Loucy (cell line): ENCODE measurements around the gene FUT7.

Experiments
- H2AFZ ChIP-seq: fragments of 200-600 bp; sonication (generic); 2 replicates; pipeline ENCODE4 v1.6.0; 2016; ENCODE audit warnings: antibody characterized with exemption, mild to moderate bottlenecking, low read length, moderate library complexity
- H3F3A ChIP-seq: fragments of 200-600 bp; 2 replicates; pipeline ENCODE4 v1.6.0; 2016; ENCODE audit warnings: antibody characterized with exemption, low read depth, mild to moderate bottlenecking
- H3K27me3 ChIP-seq: fragments of 200-600 bp; sonication (generic); 2 replicates; pipeline ENCODE4 v1.6.1; 2014; ENCODE audit warnings: low read length, mild to moderate bottlenecking; ENCODE audit not compliant: insufficient read depth, poor library complexity, severe bottlenecking
- H3K36me3 ChIP-seq: fragments of 200-600 bp; sonication (generic); 2 replicates; pipeline ENCODE4 v1.6.1; 2016; ENCODE audit warnings: low read length; ENCODE audit not compliant: insufficient read depth
- H3K4me1 ChIP-seq: fragments of 200-600 bp; sonication (generic); 2 replicates; pipeline ENCODE4 v1.5.1; 2014; ENCODE audit warnings: low read length, mild to moderate bottlenecking; ENCODE audit not compliant: insufficient read depth, poor library complexity, severe bottlenecking
- H3K4me2 ChIP-seq: fragments of 200-600 bp; sonication (generic); 2 replicates; pipeline ENCODE4 v1.6.0; 2014; ENCODE audit warnings: antibody characterized with exemption, low read length, low read depth, mild to moderate bottlenecking; ENCODE audit not compliant: poor library complexity, severe bottlenecking
- H3K4me3 ChIP-seq: fragments of 200-600 bp; sonication (generic); 2 replicates; pipeline ENCODE4 v1.5.1; 2014; ENCODE audit warnings: low read length, mild to moderate bottlenecking, mixed read lengths; ENCODE audit not compliant: poor library complexity, severe bottlenecking
- H3K79me2 ChIP-seq: fragments of 200-600 bp; sonication (generic); 2 replicates; pipeline ENCODE4 v1.6.1; 2014; ENCODE audit warnings: low read length; ENCODE audit not compliant: insufficient read depth
- H3K9ac ChIP-seq: fragments of 200-600 bp; sonication (generic); 2 replicates; pipeline ENCODE4 v1.6.0; 2014; ENCODE audit warnings: mild to moderate bottlenecking, low read depth, low read length, moderate library complexity; ENCODE audit not compliant: poor library complexity, severe bottlenecking
- H3K9me2 ChIP-seq: fragments of 200-600 bp; sonication (generic); replicated peaks from 2 replicates; pipeline ENCODE4 v1.6.1; 2016; ENCODE audit warnings: low read depth, low read length, mixed read lengths
- H3K9me3 ChIP-seq: fragments of 200-600 bp; sonication (generic); 2 replicates; pipeline ENCODE4 v1.6.1; 2014; ENCODE audit warnings: mild to moderate bottlenecking, antibody characterized with exemption, low read length, low read depth; ENCODE audit not compliant: insufficient read depth
- H4K20me1 ChIP-seq: fragments of 200-600 bp; sonication (generic); 2 replicates; pipeline ENCODE4 v1.6.0; 2014; ENCODE audit warnings: antibody characterized with exemption, low read length, mild to moderate bottlenecking; ENCODE audit not compliant: insufficient read depth, poor library complexity, severe bottlenecking
- EZH2phosphoT487 ChIP-seq: fragments of 200-600 bp; IDR thresholded peaks from 2 replicates; pipeline ENCODE4 v1.6.1; 2018; ENCODE audit warnings: antibody characterized with exemption, mild to moderate bottlenecking, moderate library complexity, borderline replicate concordance
- TF ChIP-seq, protein P1 (sequence below): fragments of 200-600 bp; sonication (generic); conservative IDR thresholded peaks from 2 replicates; pipeline ENCODE4 v1.5.1; 2014; ENCODE audit warnings: mild to moderate bottlenecking, antibody characterized with exemption, low read length

Gene FUT7

DNA sequence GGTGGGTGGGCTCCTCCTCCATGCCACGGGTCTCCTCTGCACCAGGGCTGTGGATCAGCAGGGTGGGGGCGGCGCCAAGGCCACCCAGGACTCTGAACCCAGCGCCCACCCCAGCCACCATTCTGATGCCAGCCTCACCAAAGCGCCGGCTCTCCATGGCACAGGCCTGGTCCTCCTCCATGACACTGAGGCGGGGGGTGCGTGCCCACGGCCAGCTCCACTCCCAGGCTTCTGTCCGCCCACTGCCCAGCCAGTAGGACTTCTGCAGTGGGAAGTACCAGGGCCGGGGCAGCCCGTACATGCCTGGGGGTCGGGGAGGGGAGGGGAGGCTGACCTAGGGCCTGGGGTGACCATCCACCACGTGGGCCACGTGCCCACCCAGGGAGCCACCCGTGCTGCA lies 15.5 kb downstream of the FUT7 start:
- peaks cover 1% of the 10 kb centered on the region for H4K20me1 ChIP-seq
- no peak overlapping the region for H3K4me2 ChIP-seq
- H3K27me3 ChIP-seq = no peaks in the 10 kb centered on the region
- no peaks in the 10 kb centered on the region for H3F3A ChIP-seq
- no peaks in the 10 kb centered on the region for H3K9me3 ChIP-seq
- no peak for TF ChIP-seq EZH2phosphoT487
- TF ChIP-seq, protein P1, sequence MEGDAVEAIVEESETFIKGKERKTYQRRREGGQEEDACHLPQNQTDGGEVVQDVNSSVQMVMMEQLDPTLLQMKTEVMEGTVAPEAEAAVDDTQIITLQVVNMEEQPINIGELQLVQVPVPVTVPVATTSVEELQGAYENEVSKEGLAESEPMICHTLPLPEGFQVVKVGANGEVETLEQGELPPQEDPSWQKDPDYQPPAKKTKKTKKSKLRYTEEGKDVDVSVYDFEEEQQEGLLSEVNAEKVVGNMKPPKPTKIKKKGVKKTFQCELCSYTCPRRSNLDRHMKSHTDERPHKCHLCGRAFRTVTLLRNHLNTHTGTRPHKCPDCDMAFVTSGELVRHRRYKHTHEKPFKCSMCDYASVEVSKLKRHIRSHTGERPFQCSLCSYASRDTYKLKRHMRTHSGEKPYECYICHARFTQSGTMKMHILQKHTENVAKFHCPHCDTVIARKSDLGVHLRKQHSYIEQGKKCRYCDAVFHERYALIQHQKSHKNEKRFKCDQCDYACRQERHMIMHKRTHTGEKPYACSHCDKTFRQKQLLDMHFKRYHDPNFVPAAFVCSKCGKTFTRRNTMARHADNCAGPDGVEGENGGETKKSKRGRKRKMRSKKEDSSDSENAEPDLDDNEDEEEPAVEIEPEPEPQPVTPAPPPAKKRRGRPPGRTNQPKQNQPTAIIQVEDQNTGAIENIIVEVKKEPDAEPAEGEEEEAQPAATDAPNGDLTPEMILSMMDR = no peak
- H3K36me3 ChIP-seq = no peaks in the 10 kb centered on the region; the same call in 1 of the 2 replicates
- H3K4me3 ChIP-seq = no peak overlapping the region
- no peaks in the 10 kb centered on the region for H3K9me2 ChIP-seq
- no peaks in the 10 kb centered on the region for H3K4me1 ChIP-seq
- H2AFZ ChIP-seq = no peak overlapping the region
- H3K9ac ChIP-seq = no peak overlapping the region
- no peaks in the 10 kb centered on the region for H3K79me2 ChIP-seq

DNA sequence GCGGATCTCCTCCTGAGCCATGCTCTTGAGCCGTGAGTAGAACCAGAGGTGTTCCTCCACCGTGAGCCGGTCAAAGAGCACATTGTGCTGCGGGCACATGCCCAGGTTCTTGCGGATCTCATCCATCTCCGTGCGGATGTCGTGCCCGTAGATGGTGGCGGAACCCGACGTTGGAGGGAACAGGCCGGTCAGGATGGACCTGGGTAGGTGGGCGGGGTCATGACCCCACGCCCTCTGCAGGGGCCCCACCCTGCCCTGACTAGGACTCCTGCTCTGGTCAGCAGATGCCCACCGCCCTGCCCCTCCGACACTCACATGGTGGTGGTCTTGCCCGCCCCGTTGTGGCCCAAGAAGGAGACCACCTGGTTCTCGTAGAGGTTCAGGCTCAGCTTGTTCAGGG lies 15.9 kb downstream of the FUT7 start:
- no peak overlapping the region for H2AFZ ChIP-seq
- H3K36me3 ChIP-seq = no peaks in the 10 kb centered on the region; the same call in 1 of the 2 replicates
- H3K4me3 ChIP-seq = no peak overlapping the region
- no peak overlapping the region for H3K4me2 ChIP-seq
- H3K9me2 ChIP-seq = no peaks in the 10 kb centered on the region
- no peaks in the 10 kb centered on the region for H3K79me2 ChIP-seq
- TF ChIP-seq EZH2phosphoT487 = no peak
- no peaks in the 10 kb centered on the region for H3K27me3 ChIP-seq
- no peaks in the 10 kb centered on the region for H3K9me3 ChIP-seq
- H4K20me1 ChIP-seq = no peaks in the 10 kb centered on the region
- no peak overlapping the region for H3K9ac ChIP-seq
- H3K4me1 ChIP-seq = no peaks in the 10 kb centered on the region
- H3F3A ChIP-seq = no peaks in the 10 kb centered on the region

GRCh38 chr9:137015540-137015930 lies 16.4 kb downstream of the FUT7 start:
- H3K36me3 ChIP-seq = no peaks in the 10 kb centered on the region; the same call in 1 of the 2 replicates

More at GRCh38 chr9:137015540-137015930, 16.4 kb downstream of the FUT7 start:
- Histone ChIP-seq H3F3A (no peaks in the 10 kb centered on the region), H2AFZ (no peak overlapping the region), H3K4me2 (no peak overlapping the region), H3K4me1 (no peaks in the 10 kb centered on the region), H3K27me3 (no peaks in the 10 kb centered on the region), H3K9me2 (no peaks in the 10 kb centered on the region), H3K9me3 (no peaks in the 10 kb centered on the region), H4K20me1 (no peaks in the 10 kb centered on the region), H3K4me3 (no peak overlapping the region), H3K79me2 (no peaks in the 10 kb centered on the region), H3K9ac (no peak overlapping the region)
- no peak for TF ChIP-seq EZH2phosphoT487
- TF ChIP-seq, protein P1 = no peak
